ENCODE measurements around the gene C5.

The C5 gene

GRCh38 chr9:120915854-120916470 lies 134.1 kb downstream of the C5 start:
- H3K9me3 ChIP-seq (ENCODE audit: insufficient read depth, low read depth, low read length): no peaks in the 10 kb centered on the region
- no peak overlapping the region for H3K4me3 ChIP-seq (ENCODE audit: low read length)
- H3K27ac ChIP-seq (ENCODE audit: low read depth, low read length): no peak overlapping the region
- no peaks in the 10 kb centered on the region for H3K36me3 ChIP-seq (ENCODE audit: insufficient read depth, low read length)
- no peaks in the 10 kb centered on the region for H3K27me3 ChIP-seq (ENCODE audit: insufficient read depth, low read length)
- WGBS: 87% methylated on average over 3 of the region's 5 CpGs
- H3K9ac ChIP-seq (ENCODE audit: low read depth, low read length): no peak overlapping the region
- H3K4me1 ChIP-seq (ENCODE audit: insufficient read depth, low read length): peaks cover 19% of the 10 kb centered on the region

DNA sequence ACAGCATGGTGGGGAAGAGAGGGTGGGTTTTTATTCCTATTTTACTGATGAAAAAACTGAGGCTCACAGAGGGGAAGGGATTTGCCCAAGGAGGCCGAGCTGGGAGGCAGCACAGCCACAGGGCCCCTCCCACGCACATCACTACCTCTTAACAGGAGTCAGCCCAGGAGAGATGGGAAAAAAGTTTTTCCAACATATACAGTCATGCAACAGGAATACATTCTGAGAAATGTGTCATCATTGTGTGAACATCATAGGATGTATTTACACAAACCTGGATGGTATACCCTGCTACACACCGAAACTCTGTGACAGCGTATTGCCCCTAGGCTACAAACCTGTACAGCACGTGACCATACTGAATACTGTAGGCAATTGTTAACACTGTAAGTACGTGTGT lies 135.1 kb downstream of the C5 start:
- Histone ChIP-seq H3K4me1 (ENCODE audit: insufficient read depth, low read length) (peaks cover 10% of the 10 kb centered on the region), H3K27ac (ENCODE audit: low read depth, low read length) (no peak overlapping the region), H3K27me3 (ENCODE audit: insufficient read depth, low read length) (no peaks in the 10 kb centered on the region), H3K36me3 (ENCODE audit: insufficient read depth, low read length) (no peaks in the 10 kb centered on the region), H3K9ac (ENCODE audit: low read depth, low read length) (no peak overlapping the region), H3K9me3 (ENCODE audit: insufficient read depth, low read depth, low read length) (no peaks in the 10 kb centered on the region), H3K4me3 (ENCODE audit: low read length) (no peak overlapping the region)
- 93% methylated on average over 3 of the region's 6 CpGs for WGBS

GRCh38 chr9:120914396-120914795 lies 135.7 kb downstream of the C5 start:
- Histone ChIP-seq H3K4me1 (ENCODE audit: insufficient read depth, low read length) (peaks cover 5% of the 10 kb centered on the region; the same call in 1 of the 2 replicates), H3K4me3 (ENCODE audit: low read length) (no peak overlapping the region), H3K36me3 (ENCODE audit: insufficient read depth, low read length) (no peaks in the 10 kb centered on the region), H3K27ac (ENCODE audit: low read depth, low read length) (no peak overlapping the region), H3K9me3 (ENCODE audit: insufficient read depth, low read depth, low read length) (no peaks in the 10 kb centered on the region), H3K27me3 (ENCODE audit: insufficient read depth, low read length) (no peaks in the 10 kb centered on the region), H3K9ac (ENCODE audit: low read depth, low read length) (no peak overlapping the region)
- 89% methylated on average over 3 of the region's 3 CpGs for WGBS

GRCh38 chr9:120913647-120914264 lies 136.3 kb downstream of the C5 start:
- Histone ChIP-seq H3K36me3 (ENCODE audit: insufficient read depth, low read length) (no peaks in the 10 kb centered on the region), H3K9me3 (ENCODE audit: insufficient read depth, low read depth, low read length) (no peaks in the 10 kb centered on the region), H3K27me3 (ENCODE audit: insufficient read depth, low read length) (no peaks in the 10 kb centered on the region), H3K9ac (ENCODE audit: low read depth, low read length) (no peak overlapping the region), H3K27ac (ENCODE audit: low read depth, low read length) (no peak overlapping the region), H3K4me3 (ENCODE audit: low read length) (no peak overlapping the region), H3K4me1 (ENCODE audit: insufficient read depth, low read length) (peaks cover 5% of the 10 kb centered on the region; the same call in 1 of the 2 replicates)
- WGBS: 83% methylated on average over 4 of the region's 4 CpGs

- H3K4me3 ChIP-seq (ENCODE audit: low read length): no peak overlapping the region
- no peaks in the 10 kb centered on the region for H3K27me3 ChIP-seq (ENCODE audit: insufficient read depth, low read length)
- H3K9ac ChIP-seq (ENCODE audit: low read depth, low read length): no peak overlapping the region
- H3K27ac ChIP-seq (ENCODE audit: low read depth, low read length): no peak overlapping the region
- peaks cover 5% of the 10 kb centered on the region; the same call in 1 of the 2 replicates for H3K4me1 ChIP-seq (ENCODE audit: insufficient read depth, low read length)
- H3K36me3 ChIP-seq (ENCODE audit: insufficient read depth, low read length): no peaks in the 10 kb centered on the region
- no peaks in the 10 kb centered on the region for H3K9me3 ChIP-seq (ENCODE audit: insufficient read depth, low read depth, low read length)
- WGBS: 91% methylated on average over 13 of the region's 13 CpGs
Measured at GRCh38 chr9:120912958-120913646, 137.0 kb downstream of the C5 start.

GRCh38 chr9:120911295-120911837 lies 138.7 kb downstream of the C5 start:
- no peaks in the 10 kb centered on the region for H3K27me3 ChIP-seq (ENCODE audit: insufficient read depth, low read length)
- H3K9ac ChIP-seq (ENCODE audit: low read depth, low read length): no peak overlapping the region
- 86% methylated on average over 9 of the region's 9 CpGs for WGBS
- H3K27ac ChIP-seq (ENCODE audit: low read depth, low read length): no peak overlapping the region
- no peak overlapping the region for H3K4me3 ChIP-seq (ENCODE audit: low read length)
- no peaks in the 10 kb centered on the region for H3K36me3 ChIP-seq (ENCODE audit: insufficient read depth, low read length)
- H3K4me1 ChIP-seq (ENCODE audit: insufficient read depth, low read length): peaks cover 5% of the 10 kb centered on the region; the same call in 1 of the 2 replicates
- H3K9me3 ChIP-seq (ENCODE audit: insufficient read depth, low read depth, low read length): no peaks in the 10 kb centered on the region

DNA sequence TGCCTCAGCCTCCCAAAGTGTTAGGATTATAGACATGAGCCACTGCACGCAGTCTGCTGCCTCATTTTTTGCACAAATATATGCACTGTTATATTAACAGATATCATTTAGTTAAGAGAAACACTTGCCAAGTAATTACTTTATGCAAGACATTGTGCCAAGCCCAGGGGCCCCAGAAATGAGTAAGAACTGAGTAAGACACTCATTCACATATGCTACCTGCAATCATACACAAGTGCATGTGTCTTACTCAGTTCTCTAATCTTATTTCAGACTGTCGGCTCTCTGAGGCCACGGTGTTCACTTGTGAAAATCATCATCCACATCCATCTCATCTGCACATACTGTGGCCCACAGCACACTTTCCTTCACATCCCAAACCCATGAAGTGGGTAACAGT lies 139.4 kb downstream of the C5 start:
- no peaks in the 10 kb centered on the region for H3K36me3 ChIP-seq (ENCODE audit: insufficient read depth, low read length)
- no peak overlapping the region for H3K27ac ChIP-seq (ENCODE audit: low read depth, low read length)
- no peak overlapping the region for H3K4me3 ChIP-seq (ENCODE audit: low read length)
- H3K9ac ChIP-seq (ENCODE audit: low read depth, low read length): no peak overlapping the region
- H3K4me1 ChIP-seq (ENCODE audit: insufficient read depth, low read length): peaks cover 5% of the 10 kb centered on the region; the same call in 1 of the 2 replicates
- 88% methylated on average over 3 of the region's 3 CpGs for WGBS
- no peaks in the 10 kb centered on the region for H3K9me3 ChIP-seq (ENCODE audit: insufficient read depth, low read depth, low read length)
- H3K27me3 ChIP-seq (ENCODE audit: insufficient read depth, low read length): no peaks in the 10 kb centered on the region

GRCh38 chr9:120909904-120910303 lies 140.2 kb downstream of the C5 start:
- no peak overlapping the region for H3K27ac ChIP-seq (ENCODE audit: low read depth, low read length)
- H3K4me1 ChIP-seq (ENCODE audit: insufficient read depth, low read length): peaks cover 5% of the 10 kb centered on the region; the same call in 1 of the 2 replicates
- H3K9me3 ChIP-seq (ENCODE audit: insufficient read depth, low read depth, low read length): no peaks in the 10 kb centered on the region
- H3K4me3 ChIP-seq (ENCODE audit: low read length): no peak overlapping the region
- H3K27me3 ChIP-seq (ENCODE audit: insufficient read depth, low read length): no peaks in the 10 kb centered on the region
- WGBS: 77% methylated on average over 5 of the region's 5 CpGs
- no peak overlapping the region for H3K9ac ChIP-seq (ENCODE audit: low read depth, low read length)
- H3K36me3 ChIP-seq (ENCODE audit: insufficient read depth, low read length): no peaks in the 10 kb centered on the region

DNA sequence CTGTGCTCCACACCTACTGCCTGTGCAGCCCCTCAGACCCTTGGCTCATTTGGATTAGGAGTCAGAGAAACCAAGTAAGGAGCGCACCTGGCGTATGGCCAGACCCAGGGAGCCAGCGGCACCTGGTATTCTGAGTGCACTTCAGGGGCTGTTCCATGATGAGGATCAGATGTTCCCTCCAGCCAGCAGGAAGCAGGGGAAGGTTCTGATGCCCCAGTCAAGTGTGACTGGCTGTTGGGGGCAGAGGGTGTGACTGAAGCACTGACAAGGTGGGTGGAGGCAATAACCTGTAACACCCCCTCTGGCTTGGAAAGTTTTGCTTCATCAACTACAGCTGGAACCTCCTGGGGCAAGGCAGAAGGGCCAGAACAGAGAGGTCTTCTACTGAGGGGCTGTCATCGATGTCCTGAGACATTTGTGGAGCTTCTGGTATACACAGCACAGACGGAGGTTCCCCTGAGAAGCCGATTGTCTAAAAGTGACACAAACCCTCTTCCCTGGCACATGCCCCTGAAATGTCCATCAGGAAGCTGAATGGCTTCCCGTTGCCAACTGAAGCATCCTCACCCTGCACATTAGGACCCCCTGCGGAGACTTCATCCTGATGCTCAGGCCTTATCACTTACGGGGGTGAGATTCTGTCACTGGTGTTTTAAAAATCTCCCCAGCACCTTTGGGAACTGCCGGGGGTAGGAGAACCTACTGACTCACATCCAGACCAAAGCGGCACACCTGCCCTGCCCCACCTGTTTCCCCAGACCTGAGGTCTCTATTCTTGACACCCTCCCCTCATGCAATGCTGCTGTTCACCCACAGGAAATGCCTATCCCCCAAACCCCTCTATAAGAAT lies 144.5 kb downstream of the C5 start:
- Histone ChIP-seq H3K4me1 (ENCODE audit: insufficient read depth, low read length) (no peaks in the 10 kb centered on the region), H3K9ac (ENCODE audit: low read depth, low read length) (no peak overlapping the region), H3K27me3 (ENCODE audit: insufficient read depth, low read length) (no peaks in the 10 kb centered on the region)

GRCh38 chr9:120904978-120905301 lies 145.1 kb downstream of the C5 start:
- no peak overlapping the region for H3K9ac ChIP-seq (ENCODE audit: low read depth, low read length)
- 94% methylated on average over 11 of the region's 11 CpGs for WGBS
- H3K4me1 ChIP-seq (ENCODE audit: insufficient read depth, low read length): no peaks in the 10 kb centered on the region
- H3K9me3 ChIP-seq (ENCODE audit: insufficient read depth, low read depth, low read length): no peaks in the 10 kb centered on the region
- no peaks in the 10 kb centered on the region for H3K36me3 ChIP-seq (ENCODE audit: insufficient read depth, low read length)
- H3K4me3 ChIP-seq (ENCODE audit: low read length): no peak overlapping the region
- H3K27me3 ChIP-seq (ENCODE audit: insufficient read depth, low read length): no peaks in the 10 kb centered on the region
- no peak overlapping the region for H3K27ac ChIP-seq (ENCODE audit: low read depth, low read length)

More for the DNA sequence above, 144.5 kb downstream of the C5 start:
- Histone ChIP-seq H3K4me3 (ENCODE audit: low read length) (no peak overlapping the region), H3K36me3 (ENCODE audit: insufficient read depth, low read length) (no peaks in the 10 kb centered on the region), H3K9me3 (ENCODE audit: insufficient read depth, low read depth, low read length) (no peaks in the 10 kb centered on the region), H3K27ac (ENCODE audit: low read depth, low read length) (no peak overlapping the region)
- 94% methylated on average over 11 of the region's 11 CpGs for WGBS

Data from HUES64 (cell line).